GM23338 (cell line): Measurements from ENCODE around the gene TCTA. TPM values are rescaled to one million over a fixed set of nuclear protein-coding genes. Genes with fewer than 3 reads are reported as not detected.
"Not testable (repeated sequence)": the region's sequence is repeated elsewhere in the genome, so short reads cannot be mapped to it uniquely, and the experiment has no call there.

Experiments used
- ATAC-seq: fragments of 200-7000 bp; cut with Tn5 transposase; 3 replicates; pipeline ENCODE4 v1.9.1; 2020
- DNase-seq: peaks from one replicate; pipeline ENCODE4 v3.0.0-alpha.2; 2015; ENCODE audit warnings: low spot score
- H2AFZ ChIP-seq: fragments of 200-600 bp; sonication (generic); 2 replicates; pipeline ENCODE4 v1.8.0; 2016; ENCODE audit warnings: antibody characterized with exemption, mild to moderate bottlenecking, moderate library complexity
- H3F3A ChIP-seq: fragments of 200-600 bp; sonication (generic); replicated peaks from 2 replicates; pipeline ENCODE4 v1.8.0; 2017; ENCODE audit warnings: antibody characterized with exemption, mixed run types, low read depth
- H3K27ac ChIP-seq: fragments of 200-600 bp; sonication (generic); 2 replicates; pipeline ENCODE4 v1.6.1; 2016; ENCODE audit warnings: low read depth
- H3K27me3 ChIP-seq: fragments of 200-600 bp; sonication (generic); 2 replicates; pipeline ENCODE4 v1.8.0; 2016; ENCODE audit warnings: mild to moderate bottlenecking, mixed run types, moderate library complexity; ENCODE audit not compliant: insufficient read depth
- H3K36me3 ChIP-seq: fragments of 200-600 bp; sonication (generic); 2 replicates; pipeline ENCODE4 v1.8.0; 2016; ENCODE audit warnings: mild to moderate bottlenecking; ENCODE audit not compliant: insufficient read depth
- H3K4me1 ChIP-seq: fragments of 200-600 bp; sonication (generic); 2 replicates; pipeline ENCODE4 v1.8.0; 2016; ENCODE audit warnings: mild to moderate bottlenecking, moderate library complexity; ENCODE audit not compliant: insufficient read depth
- H3K4me2 ChIP-seq: fragments of 200-600 bp; sonication (generic); 2 replicates; pipeline ENCODE4 v1.7.1; 2017; ENCODE audit warnings: mixed run types
- H3K4me3 ChIP-seq: fragments of 200-600 bp; sonication (generic); 2 replicates; pipeline ENCODE4 v1.6.1; 2016; ENCODE audit warnings: mixed run types
- H3K79me2 ChIP-seq: fragments of 200-600 bp; sonication (generic); replicated peaks from 2 replicates; pipeline ENCODE4 v1.8.0; 2017; ENCODE audit warnings: mild to moderate bottlenecking; ENCODE audit not compliant: insufficient read depth
- H3K9me2 ChIP-seq: fragments of 200-600 bp; sonication (generic); 2 replicates; pipeline ENCODE4 v1.8.0; 2017; ENCODE audit not compliant: insufficient read depth
- H4K20me1 ChIP-seq: fragments of 200-600 bp; sonication (generic); replicated peaks from 2 replicates; pipeline ENCODE4 v1.8.0; 2017; ENCODE audit warnings: mild to moderate bottlenecking; ENCODE audit not compliant: insufficient read depth
- H3K27ac Mint-ChIP-seq: 2 replicates; pipeline ENCODE4 v1.8.0; 2020; ENCODE audit warnings: inconsistent platforms, mild to moderate bottlenecking, moderate library complexity, mixed read lengths
- H3K27me3 Mint-ChIP-seq: 3 replicates; pipeline ENCODE4 v1.8.0; 2022; ENCODE audit warnings: low read depth, mild to moderate bottlenecking, moderate library complexity, mixed read lengths, inconsistent platforms; ENCODE audit not compliant: insufficient read depth, poor library complexity
- H3K36me3 Mint-ChIP-seq: 3 replicates; pipeline ENCODE4 v1.8.0; 2021; ENCODE audit warnings: low read depth, mild to moderate bottlenecking, inconsistent platforms, moderate library complexity, mixed read lengths
- H3K4me1 Mint-ChIP-seq: 3 replicates; pipeline ENCODE4 v1.8.0; 2020; ENCODE audit warnings: mild to moderate bottlenecking, inconsistent platforms, mixed read lengths
- H3K4me3 Mint-ChIP-seq: 3 replicates; pipeline ENCODE4 v1.8.0; 2021; ENCODE audit warnings: moderate library complexity, mild to moderate bottlenecking, inconsistent platforms, mixed read lengths
- H3K9me3 Mint-ChIP-seq: 3 replicates; pipeline ENCODE4 v1.8.0; 2020; ENCODE audit warnings: moderate library complexity, mild to moderate bottlenecking, inconsistent platforms, mixed read lengths
- JUNB ChIP-seq: IDR thresholded peaks from one replicate; pipeline ENCODE4 v1.6.1; 2016; ENCODE audit warnings: antibody characterized with exemption; ENCODE audit not compliant: unreplicated experiment
- STAT1 ChIP-seq: IDR thresholded peaks from one replicate; pipeline ENCODE4 v1.6.1; 2016; ENCODE audit warnings: antibody characterized with exemption; ENCODE audit not compliant: unreplicated experiment
- ZNF462 ChIP-seq: fragments of 250-450 bp; sonication (Bioruptor Pico); IDR thresholded peaks from 2 replicates; pipeline ENCODE4 v1.5.0; 2020; ENCODE audit warnings: mild to moderate bottlenecking, moderate library complexity
- polyA plus RNA-seq: library from polyadenylated mRNA; unstranded; fragments of >200 nt; fragmentation: Nextera tagmentation; extraction: Ambion mirVana; gene quantifications from 2 replicates; pipeline ENCODE4 v1.2.1, GENCODE V29; 2016
- total RNA-seq: library from RNA; depleted of rRNA; stranded (reverse); fragments of >200 nt; shearing (Covaris generic); gene quantifications from 2 replicates; pipeline ENCODE4 v1.2.3, GENCODE V29; 2014

The TCTA gene
- total and polyA plus RNA-seq, 2 experiments from 2014 or later, result 4.0 to 5.0 TPM

GRCh38 chr3:49405570-49405969 lies 6.7 kb upstream of the TCTA start:
- not testable (repeated sequence) for H3K4me3 Mint-ChIP-seq, H3K27ac ChIP-seq, ATAC-seq, H3K4me3 ChIP-seq, H3K4me2 ChIP-seq, H3K27me3 Mint-ChIP-seq, H3K9me2 ChIP-seq, H3K27ac Mint-ChIP-seq, H3K36me3 ChIP-seq, H2AFZ ChIP-seq, H3K27me3 ChIP-seq, H3K9me3 Mint-ChIP-seq, DNase-seq
- peaks cover 13% of the 10 kb centered on the region for H3K4me1 ChIP-seq
- H3K79me2 ChIP-seq, result peaks cover 100% of the 10 kb centered on the region
- Mint-ChIP-seq H3K4me1 (peaks cover 29% of the 10 kb centered on the region), H3K36me3 (peaks cover 18% of the 10 kb centered on the region; the same call in 2 of the 3 replicates)
- peaks cover 83% of the 10 kb centered on the region for H4K20me1 ChIP-seq
- peaks cover 13% of the 10 kb centered on the region; the same call in 1 of the 2 replicates for H3F3A ChIP-seq

GRCh38 chr3:49406571-49407565 lies 5.4 kb upstream of the TCTA start:
- Mint-ChIP-seq H3K27ac (no peak overlapping the region), H3K4me3 (no peak overlapping the region), H3K9me3 (no peaks in the 10 kb centered on the region), H3K36me3 (peaks cover 12% of the 10 kb centered on the region; the same call in 2 of the 3 replicates), H3K27me3 (peaks cover 2% of the 10 kb centered on the region), H3K4me1 (peaks cover 22% of the 10 kb centered on the region)
- Histone ChIP-seq H3K27me3 (no peaks in the 10 kb centered on the region), H3K4me2 (no peak overlapping the region), H2AFZ (no peak overlapping the region), H3K79me2 (peaks cover 95% of the 10 kb centered on the region), H3K36me3 (no peaks in the 10 kb centered on the region; the same call in 1 of the 2 replicates), H3K27ac (peak overlapping the region; percentile 4; the same call in 1 of the 2 replicates), H3K9me2 (no peaks in the 10 kb centered on the region), H4K20me1 (peaks cover 79% of the 10 kb centered on the region), H3K4me3 (no peak overlapping the region), H3F3A (peaks cover 7% of the 10 kb centered on the region; the same call in 1 of the 2 replicates), H3K4me1 (peaks cover 10% of the 10 kb centered on the region)
- no peak for ATAC-seq
- TF ChIP-seq JUNB, result no peak
- TF ChIP-seq ZNF462, result no peak
- TF ChIP-seq STAT1, result no peak
- no peak for DNase-seq
